Activated CD8-positive, alpha-beta memory T cell treated with anti-CD3 and anti-CD28 coated beads, Interleukin-2, amount 10 ng/mL, durations not matched to agents 7 days and 5 days (primary cell): ENCODE measurements around the gene ADAMTS9. TPM values are rescaled to one million over a fixed set of nuclear protein-coding genes. Genes with fewer than 3 reads are reported as not detected.

Experiments used
- ATAC-seq: fragments of 150-1000 bp; cut with Tn5 transposase; one replicate; pipeline ENCODE4 v1.10.0; 2021; ENCODE audit warnings: moderate library complexity
- CTCF ChIA-PET: fragments of 350-600 bp; sonication (Branson Sonifier 250); formaldehyde crosslinking; loops from one replicate; lab custom pipeline; 2021; ENCODE audit warnings: antibody characterized with exemption; lab: Charles Lee
- DNase-seq: peaks from one replicate; pipeline ENCODE4 v3.0.0-alpha.2; 2020
- H3K27ac Mint-ChIP-seq: one replicate; pipeline ENCODE4 v1.8.0; 2021; ENCODE audit warnings: mild to moderate bottlenecking, mixed read lengths
- H3K27me3 Mint-ChIP-seq: one replicate; pipeline ENCODE4 v1.8.0; 2021; ENCODE audit warnings: mixed read lengths
- H3K36me3 Mint-ChIP-seq: one replicate; pipeline ENCODE4 v1.8.0; 2021; ENCODE audit warnings: mild to moderate bottlenecking, mixed read lengths
- H3K4me1 Mint-ChIP-seq: one replicate; pipeline ENCODE4 v1.8.0; 2021; ENCODE audit warnings: mixed read lengths
- H3K4me3 Mint-ChIP-seq: one replicate; pipeline ENCODE4 v1.8.0; 2021; ENCODE audit warnings: mild to moderate bottlenecking, moderate library complexity, mixed read lengths
- H3K9me3 Mint-ChIP-seq: one replicate; pipeline ENCODE4 v1.8.0; 2022; ENCODE audit warnings: low read depth, mixed read lengths
- total RNA-seq, 2 experiments: library from RNA; stranded (reverse); gene quantifications; one replicate each; pipeline ENCODE4 v1.2.3, GENCODE V29; 2021

ADAMTS9 gene
- not detected for total RNA-seq

- Mint-ChIP-seq H3K9me3 (no peaks in the 10 kb centered on the region), H3K36me3 (peaks cover 2% of the 10 kb centered on the region), H3K4me1 (peaks cover 3% of the 10 kb centered on the region), H3K4me3 (no peak within 1 kb of the TSS), H3K27me3 (peaks cover 55% of the 10 kb centered on the region), H3K27ac (no peak within 1 kb of the TSS)
- no peak for ATAC-seq
- no peak for DNase-seq
- CTCF ChIA-PET = no interaction called here
These were observed at the start of gene ADAMTS9 for GRCh38 chr3:64687781-64688604. ADAMTS9 (minus strand) TSS chr3:64688000; CDS start chr3:64687657, 343 bp downstream.

- no peak overlapping the region for H3K27ac Mint-ChIP-seq
- CTCF ChIA-PET = no interaction called here
- H3K4me1 Mint-ChIP-seq = no peaks in the 10 kb centered on the region
- ATAC-seq = no peak
- peaks cover 4% of the 10 kb centered on the region for H3K9me3 Mint-ChIP-seq
- H3K4me3 Mint-ChIP-seq = no peak overlapping the region
- H3K36me3 Mint-ChIP-seq = no peaks in the 10 kb centered on the region
- no peak for DNase-seq
- H3K27me3 Mint-ChIP-seq = no peaks in the 10 kb centered on the region
These were observed 44.8 kb upstream of the ADAMTS9 start for GRCh38 chr3:64732576-64732975.

- ATAC-seq (no peak), DNase-seq (no peak)
- Mint-ChIP-seq H3K4me1 (no peaks in the 10 kb centered on the region), H3K4me3 (no peak overlapping the region), H3K27me3 (no peaks in the 10 kb centered on the region), H3K27ac (no peak overlapping the region), H3K9me3 (peaks cover 4% of the 10 kb centered on the region), H3K36me3 (no peaks in the 10 kb centered on the region)
- CTCF ChIA-PET = no interaction called here
These were observed 42.9 kb upstream of the ADAMTS9 start for GRCh38 chr3:64730681-64731080.

- no peaks in the 10 kb centered on the region for H3K4me1 Mint-ChIP-seq
- CTCF ChIA-PET = no interaction called here
- DNase-seq = no peak
- no peak for ATAC-seq
- no peaks in the 10 kb centered on the region for H3K36me3 Mint-ChIP-seq
- H3K27ac Mint-ChIP-seq = no peak overlapping the region
- H3K9me3 Mint-ChIP-seq = no peaks in the 10 kb centered on the region
- no peaks in the 10 kb centered on the region for H3K27me3 Mint-ChIP-seq
- no peak overlapping the region for H3K4me3 Mint-ChIP-seq
These were observed 41.2 kb upstream of the ADAMTS9 start for GRCh38 chr3:64728994-64729393.

GRCh38 chr3:64728428-64728827, 40.6 kb upstream of the ADAMTS9 start:
- Mint-ChIP-seq H3K4me3 (no peak overlapping the region), H3K4me1 (no peaks in the 10 kb centered on the region), H3K27ac (no peak overlapping the region), H3K36me3 (no peaks in the 10 kb centered on the region), H3K27me3 (no peaks in the 10 kb centered on the region), H3K9me3 (no peaks in the 10 kb centered on the region)
- CTCF ChIA-PET = no interaction called here
- DNase-seq = no peak
- ATAC-seq = no peak

- H3K36me3 Mint-ChIP-seq = no peaks in the 10 kb centered on the region
- H3K4me1 Mint-ChIP-seq = no peaks in the 10 kb centered on the region
- ATAC-seq (no peak), DNase-seq (no peak)
- CTCF ChIA-PET = no interaction called here
- no peaks in the 10 kb centered on the region for H3K9me3 Mint-ChIP-seq
- H3K4me3 Mint-ChIP-seq = no peak overlapping the region
- no peaks in the 10 kb centered on the region for H3K27me3 Mint-ChIP-seq
- H3K27ac Mint-ChIP-seq = no peak overlapping the region
These were observed 38.8 kb upstream of the ADAMTS9 start for GRCh38 chr3:64726414-64727090.

- no peaks in the 10 kb centered on the region for H3K4me1 Mint-ChIP-seq
- H3K4me3 Mint-ChIP-seq = no peak overlapping the region
- no peaks in the 10 kb centered on the region for H3K36me3 Mint-ChIP-seq
- no peak for ATAC-seq
- CTCF ChIA-PET = no interaction called here
- H3K27ac Mint-ChIP-seq = no peak overlapping the region
- H3K9me3 Mint-ChIP-seq = no peaks in the 10 kb centered on the region
- H3K27me3 Mint-ChIP-seq = no peaks in the 10 kb centered on the region
- DNase-seq = no peak
These were observed 31.2 kb upstream of the ADAMTS9 start for GRCh38 chr3:64718976-64719375.

GRCh38 chr3:64717872-64718613, 30.2 kb upstream of the ADAMTS9 start:
- CTCF ChIA-PET = no interaction called here
- no peak overlapping the region for H3K4me3 Mint-ChIP-seq
- ATAC-seq = no peak

GRCh38 chr3:64717411-64717810, 29.6 kb upstream of the ADAMTS9 start:
- ATAC-seq (no peak), DNase-seq (no peak)

More at GRCh38 chr3:64717872-64718613, 30.2 kb upstream of the ADAMTS9 start:
- Mint-ChIP-seq H3K9me3 (peaks cover under 1% of the 10 kb centered on the region), H3K4me1 (no peaks in the 10 kb centered on the region), H3K36me3 (no peaks in the 10 kb centered on the region), H3K27ac (no peak overlapping the region), H3K27me3 (no peaks in the 10 kb centered on the region)
- no peak for DNase-seq

GRCh38 chr3:64716110-64716710, 28.4 kb upstream of the ADAMTS9 start:
- CTCF ChIA-PET = no interaction called here
- H3K9me3 Mint-ChIP-seq = peaks cover 5% of the 10 kb centered on the region
- H3K4me3 Mint-ChIP-seq = no peak overlapping the region
- H3K27ac Mint-ChIP-seq = no peak overlapping the region
- no peaks in the 10 kb centered on the region for H3K27me3 Mint-ChIP-seq
- no peaks in the 10 kb centered on the region for H3K4me1 Mint-ChIP-seq
- H3K36me3 Mint-ChIP-seq = no peaks in the 10 kb centered on the region
- no peak for ATAC-seq
- no peak for DNase-seq

More at GRCh38 chr3:64717411-64717810, 29.6 kb upstream of the ADAMTS9 start:
- Mint-ChIP-seq H3K27ac (no peak overlapping the region), H3K27me3 (no peaks in the 10 kb centered on the region), H3K4me3 (no peak overlapping the region), H3K36me3 (no peaks in the 10 kb centered on the region), H3K4me1 (no peaks in the 10 kb centered on the region), H3K9me3 (peaks cover 5% of the 10 kb centered on the region)
- CTCF ChIA-PET = no interaction called here

- CTCF ChIA-PET = no interaction called here
These were observed 27.6 kb upstream of the ADAMTS9 start for GRCh38 chr3:64715211-64715982.

GRCh38 chr3:64708456-64708855, 20.7 kb upstream of the ADAMTS9 start:
- Mint-ChIP-seq H3K27me3 (no peaks in the 10 kb centered on the region), H3K4me1 (no peaks in the 10 kb centered on the region), H3K36me3 (no peaks in the 10 kb centered on the region), H3K4me3 (no peak overlapping the region), H3K27ac (no peak overlapping the region), H3K9me3 (peaks cover 5% of the 10 kb centered on the region)
- ATAC-seq = no peak
- CTCF ChIA-PET = no interaction called here
- no peak for DNase-seq

More at GRCh38 chr3:64715211-64715982, 27.6 kb upstream of the ADAMTS9 start:
- Mint-ChIP-seq H3K4me1 (no peaks in the 10 kb centered on the region), H3K9me3 (peaks cover 5% of the 10 kb centered on the region), H3K36me3 (no peaks in the 10 kb centered on the region), H3K27ac (no peak overlapping the region), H3K4me3 (no peak overlapping the region), H3K27me3 (no peaks in the 10 kb centered on the region)
- ATAC-seq (no peak), DNase-seq (no peak)

- Mint-ChIP-seq H3K9me3 (no peaks in the 10 kb centered on the region), H3K4me1 (no peaks in the 10 kb centered on the region), H3K4me3 (no peak overlapping the region), H3K27ac (no peak overlapping the region), H3K27me3 (no peaks in the 10 kb centered on the region), H3K36me3 (no peaks in the 10 kb centered on the region)
- DNase-seq (no peak), ATAC-seq (no peak)
- CTCF ChIA-PET = no interaction called here
These were observed 18.1 kb upstream of the ADAMTS9 start for GRCh38 chr3:64705946-64706345.
